ENCODE measurements around the gene HOXA13. TPM values are rescaled to one million over a fixed set of nuclear protein-coding genes. Genes with fewer than 3 reads are reported as not detected.

Gene HOXA13
- total and polyA plus RNA-seq, 10 of the 15 experiments (the other 5 are each of a cell fraction or from before 2014, with no cell fraction given), result not detected

DNA sequence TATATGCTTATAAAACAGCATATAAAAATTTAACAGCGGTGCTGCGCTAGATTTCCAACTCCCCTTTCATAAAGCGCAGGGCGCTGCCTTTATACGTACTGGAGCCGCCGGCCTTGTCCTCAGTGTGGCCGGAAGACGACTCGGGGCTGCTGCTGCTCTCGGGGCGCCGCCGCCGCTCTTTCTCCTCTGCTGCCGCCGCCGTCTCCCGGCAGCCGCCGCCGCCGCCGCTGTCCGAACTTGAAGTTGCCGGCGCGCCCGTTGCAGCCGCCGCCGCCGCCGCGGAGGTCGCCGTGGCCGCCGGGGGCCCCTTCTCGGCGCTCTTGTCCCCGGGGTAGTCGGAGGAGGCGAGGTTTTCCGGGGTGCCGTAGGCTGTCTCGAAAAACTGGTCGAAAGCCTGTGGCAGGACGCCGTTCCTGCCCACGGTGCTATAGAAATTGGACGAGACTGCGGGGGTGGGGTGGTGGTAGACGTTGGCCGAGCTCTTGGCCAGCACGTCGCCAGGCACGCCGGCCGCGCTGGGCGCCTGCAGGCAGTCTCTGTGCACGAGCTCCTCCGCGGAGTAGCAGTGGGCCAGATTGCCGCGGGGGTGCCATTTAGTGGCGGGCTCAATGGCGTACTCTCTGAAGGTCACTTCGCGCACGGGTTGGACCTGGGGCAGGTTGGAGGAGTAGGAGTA, 15.4 kb downstream of the HOXA13 start (continued):
- TF ChIP-seq, protein P1, sequence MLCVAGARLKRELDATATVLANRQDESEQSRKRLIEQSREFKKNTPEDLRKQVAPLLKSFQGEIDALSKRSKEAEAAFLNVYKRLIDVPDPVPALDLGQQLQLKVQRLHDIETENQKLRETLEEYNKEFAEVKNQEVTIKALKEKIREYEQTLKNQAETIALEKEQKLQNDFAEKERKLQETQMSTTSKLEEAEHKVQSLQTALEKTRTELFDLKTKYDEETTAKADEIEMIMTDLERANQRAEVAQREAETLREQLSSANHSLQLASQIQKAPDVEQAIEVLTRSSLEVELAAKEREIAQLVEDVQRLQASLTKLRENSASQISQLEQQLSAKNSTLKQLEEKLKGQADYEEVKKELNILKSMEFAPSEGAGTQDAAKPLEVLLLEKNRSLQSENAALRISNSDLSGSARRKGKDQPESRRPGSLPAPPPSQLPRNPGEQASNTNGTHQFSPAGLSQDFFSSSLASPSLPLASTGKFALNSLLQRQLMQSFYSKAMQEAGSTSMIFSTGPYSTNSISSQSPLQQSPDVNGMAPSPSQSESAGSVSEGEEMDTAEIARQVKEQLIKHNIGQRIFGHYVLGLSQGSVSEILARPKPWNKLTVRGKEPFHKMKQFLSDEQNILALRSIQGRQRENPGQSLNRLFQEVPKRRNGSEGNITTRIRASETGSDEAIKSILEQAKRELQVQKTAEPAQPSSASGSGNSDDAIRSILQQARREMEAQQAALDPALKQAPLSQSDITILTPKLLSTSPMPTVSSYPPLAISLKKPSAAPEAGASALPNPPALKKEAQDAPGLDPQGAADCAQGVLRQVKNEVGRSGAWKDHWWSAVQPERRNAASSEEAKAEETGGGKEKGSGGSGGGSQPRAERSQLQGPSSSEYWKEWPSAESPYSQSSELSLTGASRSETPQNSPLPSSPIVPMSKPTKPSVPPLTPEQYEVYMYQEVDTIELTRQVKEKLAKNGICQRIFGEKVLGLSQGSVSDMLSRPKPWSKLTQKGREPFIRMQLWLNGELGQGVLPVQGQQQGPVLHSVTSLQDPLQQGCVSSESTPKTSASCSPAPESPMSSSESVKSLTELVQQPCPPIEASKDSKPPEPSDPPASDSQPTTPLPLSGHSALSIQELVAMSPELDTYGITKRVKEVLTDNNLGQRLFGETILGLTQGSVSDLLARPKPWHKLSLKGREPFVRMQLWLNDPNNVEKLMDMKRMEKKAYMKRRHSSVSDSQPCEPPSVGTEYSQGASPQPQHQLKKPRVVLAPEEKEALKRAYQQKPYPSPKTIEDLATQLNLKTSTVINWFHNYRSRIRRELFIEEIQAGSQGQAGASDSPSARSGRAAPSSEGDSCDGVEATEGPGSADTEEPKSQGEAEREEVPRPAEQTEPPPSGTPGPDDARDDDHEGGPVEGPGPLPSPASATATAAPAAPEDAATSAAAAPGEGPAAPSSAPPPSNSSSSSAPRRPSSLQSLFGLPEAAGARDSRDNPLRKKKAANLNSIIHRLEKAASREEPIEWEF (IDR thresholded peaks at IDR 0.05; ENCODE audit: insufficient replicate concordance, low read depth, low read length), result no peak
- no peak for TF ChIP-seq SP1 (IDR thresholded peaks at IDR 0.05; ENCODE audit: low read depth, low read length)
- TF ChIP-seq BHLHE40 (IDR thresholded peaks at IDR 0.05; ENCODE audit: borderline replicate concordance in 1 of 2, low read depth in 2 of 2, low read length in 1 of 2), result no peak
- TF ChIP-seq NFYB (IDR thresholded peaks at IDR 0.05; ENCODE audit: insufficient read depth, low read depth, low read length), result no peak
- no peak for TF ChIP-seq CBX5 (IDR thresholded peaks at IDR 0.05; ENCODE audit: low read depth)
